GM12878 (cell line): ENCODE results near the gene MAPKBP1. TPM values are rescaled to one million over a fixed set of nuclear protein-coding genes. Genes with fewer than 3 reads are reported as not detected.
A peak's percentile ranks its signal among the peaks of the same experiment; 100 is the strongest.

Experiments used
- ATAC-seq: fragments of 200-7000 bp; cut with Tn5 transposase; 3 replicates; pipeline ENCODE4 v1.9.1; 2020; ENCODE audit warnings: mild to moderate bottlenecking, moderate library complexity
- BruUV-seq: library from RNA; stranded (reverse); fragments of 400-500 nt; replicated peaks from 2 replicates; lab custom pipeline; 2021; lab: Mats Ljungman, UMichigan
- CTCF ChIA-PET: fragments of 300-600 bp; sonication (Branson Sonifier 250); formaldehyde crosslinking; extraction: SDS; loops from one replicate; lab custom pipeline; 2021; ENCODE audit warnings: inconsistent platforms; lab: Yijun Ruan, JAX
- POLR2A ChIA-PET: fragments of 350-600 bp; formaldehyde crosslinking; extraction: SDS; loops from one replicate; lab custom pipeline; 2021; ENCODE audit warnings: inconsistent platforms; lab: Charles Lee
- RAD21 ChIA-PET: fragments of 300-600 bp; sonication (Branson Sonifier 250); formaldehyde crosslinking; loops from one replicate; lab custom pipeline; 2023; ENCODE audit warnings: antibody characterized with exemption; ENCODE audit not compliant: unreplicated experiment; lab: Charles Lee
- SMC1A ChIA-PET: fragments of 300-600 bp; sonication (Branson Sonifier 250); formaldehyde crosslinking; loops from one replicate; lab custom pipeline; 2023; ENCODE audit not compliant: unreplicated experiment, uncharacterized antibody; lab: Charles Lee
- DNase-seq: peaks from one replicate; pipeline ENCODE4 v3.0.0-alpha.2; 2011; ENCODE audit warnings: low read depth, low spot score
- FAIRE-seq: peaks from 3 replicates; lab custom pipeline; 2011; peaks lifted over from hg19 to GRCh38; lab: Jason Lieb, UNC
- H2AFZ ChIP-seq: 2 replicates; pipeline ENCODE4 v1.6.0; 2011; ENCODE audit warnings: low read depth, low read length, control low read depth; ENCODE audit not compliant: control insufficient read depth
- H3K27ac ChIP-seq: 2 replicates; pipeline ENCODE4 v1.5.1; 2011; ENCODE audit warnings: control low read depth; ENCODE audit not compliant: control insufficient read depth, insufficient read depth
- H3K27me3 ChIP-seq, 2 experiments: replicated peaks in 1 of 2; 2 replicates each; pipeline versions ENCODE4 v1.6.0 to v1.6.1; 2011; ENCODE audit warnings: low read length in 1 of 2; ENCODE audit not compliant: control insufficient read depth in 2 of 2, insufficient read depth in 2 of 2
- H3K36me3 ChIP-seq, 2 experiments: 2 replicates each; pipeline ENCODE4 v1.5.1; 2011; ENCODE audit warnings: low read length in 1 of 2; ENCODE audit not compliant: control insufficient read depth in 2 of 2, insufficient read depth in 2 of 2
- H3K4me1 ChIP-seq: 2 replicates; pipeline ENCODE4 v1.6.1; 2011; ENCODE audit warnings: mild to moderate bottlenecking, low read length, moderate library complexity, mixed read lengths; ENCODE audit not compliant: control insufficient read depth, insufficient read depth
- H3K4me2 ChIP-seq: 2 replicates; pipeline ENCODE4 v1.6.0; 2011; ENCODE audit warnings: control low read depth; ENCODE audit not compliant: control insufficient read depth, insufficient read depth
- H3K4me3 ChIP-seq: fragments of 200-600 bp; sonication (generic); 2 replicates; pipeline ENCODE4 v1.5.1; 2016
- H3K79me2 ChIP-seq: 2 replicates; pipeline ENCODE4 v1.6.0; 2011; ENCODE audit warnings: low read length; ENCODE audit not compliant: control insufficient read depth, insufficient read depth
- H3K9ac ChIP-seq: 2 replicates; pipeline ENCODE4 v1.8.0; 2011; ENCODE audit warnings: low read length, control low read depth, mixed read lengths; ENCODE audit not compliant: control insufficient read depth, insufficient read depth
- H3K9me3 ChIP-seq: replicated peaks from 3 replicates; pipeline ENCODE4 v1.5.1; 2011; ENCODE audit warnings: mild to moderate bottlenecking, low read length; ENCODE audit not compliant: control insufficient read depth, insufficient read depth
- H4K20me1 ChIP-seq: 2 replicates; pipeline ENCODE4 v1.6.0; 2011; ENCODE audit not compliant: control insufficient read depth, insufficient read depth
- IKZF1 ChIP-seq: fragments of 450-650 bp; conservative IDR thresholded peaks from 2 replicates; pipeline ENCODE4 v1.6.1; 2017; ENCODE audit warnings: antibody characterized with exemption, mild to moderate bottlenecking
- SMARCA5 ChIP-seq: fragments of 450-650 bp; IDR thresholded peaks from 2 replicates; pipeline ENCODE4 v1.6.1; 2017; ENCODE audit warnings: mild to moderate bottlenecking
- SUPT20H ChIP-seq: IDR thresholded peaks from 2 replicates; pipeline ENCODE4 v1.6.1; 2011; ENCODE audit warnings: low read depth, mild to moderate bottlenecking, low read length, moderate library complexity, borderline replicate concordance; ENCODE audit not compliant: control insufficient read depth
- ZNF384 ChIP-seq: IDR thresholded peaks from 2 replicates; pipeline ENCODE4 v1.6.1; 2012; ENCODE audit warnings: low read depth, mild to moderate bottlenecking, low read length, improper control_type of control experiment, borderline replicate concordance
- WGBS: methylation state at CpG from one replicate; pipeline ENCODE4 v1.1.6; 2016; ENCODE audit warnings: low lambda C conversion rate; ENCODE audit not compliant: insufficient replicate concordance, insufficient coverage; ENCODE audit errors: missing lambda C conversion rate; 5-methylcytosine and 5-hydroxymethylcytosine counted together
- in situ Hi-C: fragments of 300-500 bp; cut with MboI; formaldehyde crosslinking; loops from 9 replicates; pipeline ENCODE4 v1.14.3; 2018; ENCODE audit warnings: mixed read lengths
- intact Hi-C: fragments of 100-400 bp; cut with micrococcal nuclease; formaldehyde crosslinking; loops from one replicate; pipeline ENCODE4 v1.14.2; 2022; ENCODE audit not compliant: unreplicated experiment
- polyA plus RNA-seq, 11 experiments: library from polyadenylated mRNA; depleted of rRNA in 4 of 11; unstranded in 6 of 11; stranded (reverse) in 5 of 11; fragments of >200 nt; fragmentation: Nextera tagmentation in 4 of 11; fragmentation: Illumina TruSeq in 1 of 11; extraction: Ambion mirVana in 4 of 11; extraction: Trizol in 1 of 11; gene quantifications; 1 replicate in 1 of 11; 2 replicates in 10 of 11; pipeline versions ENCODE4 v1.2.1 to v1.2.3, GENCODE V29; 2011 to 2016; ENCODE audit warnings: inconsistent platforms in 2 of 11, missing spikeins in 2 of 11, low read depth in 1 of 11
- total RNA-seq, 4 experiments: library from RNA; depleted of rRNA in 3 of 4; stranded (reverse); fragments of >200 nt in 3 of 4; fragmentation: Illumina TruSeq in 1 of 4; extraction: Trizol in 1 of 4; gene quantifications; 2 replicates each; pipeline versions ENCODE4 v1.2.1 to v1.2.3, GENCODE V29; 2013 to 2021
- TF ChIP-seq, protein P1 (sequence below): IDR thresholded peaks from 2 replicates; pipeline ENCODE4 v1.6.1; 2012; ENCODE audit warnings: mild to moderate bottlenecking, low read depth, low read length
- TF ChIP-seq, protein P2 (sequence below): IDR thresholded peaks from 2 replicates; pipeline ENCODE4 v1.6.1; 2012; ENCODE audit warnings: low read depth, low read length, improper control_type of control experiment
- TF ChIP-seq, protein P3 (sequence below): IDR thresholded peaks from 2 replicates; pipeline ENCODE4 v1.6.1; 2012; ENCODE audit warnings: improper control_type of control experiment, low read depth, low read length; ENCODE audit not compliant: insufficient replicate concordance
- TF ChIP-seq, protein P4 (sequence below): fragments of 450-650 bp; formaldehyde crosslinking; IDR thresholded peaks from 2 replicates; pipeline ENCODE4 v1.4.0; 2022; ENCODE audit warnings: mild to moderate bottlenecking, moderate library complexity

MAPKBP1 gene
- total and polyA plus RNA-seq, 10 of the 15 experiments (the other 5 are each of a cell fraction or from before 2014, with no cell fraction given), result 0.44 to 19.0 (median 7.3) TPM

DNA sequence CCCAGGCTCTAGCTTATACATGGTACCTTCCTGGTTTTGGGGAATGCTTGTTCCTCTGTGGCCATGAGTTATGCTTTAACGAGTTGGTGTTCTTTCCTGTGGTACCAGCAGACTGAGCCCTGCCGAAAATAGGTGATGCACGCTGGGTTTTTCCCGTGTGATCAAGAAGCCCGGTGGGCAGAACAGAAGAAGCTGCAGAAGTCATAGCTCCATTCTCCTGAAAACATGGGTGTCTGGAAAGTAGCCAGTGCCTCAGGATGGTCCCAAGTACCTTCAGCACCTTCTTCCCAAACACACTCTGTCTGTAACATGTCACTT lies 25.2 kb downstream of the MAPKBP1 start:
- WGBS, result 3% methylated on average over 5 of the region's 5 CpGs
- H3K79me2 ChIP-seq, result peaks cover 5% of the 10 kb centered on the region
- DNase-seq, result peak; percentile 50
- no peaks in the 10 kb centered on the region for H4K20me1 ChIP-seq
- peak; percentile 62; the same call in 1 of the 3 replicates for ATAC-seq
- H3K27me3 ChIP-seq, result no peaks in the 10 kb centered on the region
- ChIA-PET SMC1A (interaction anchor here (0.6 to 5.9 kb wide), 7 partner anchors 9 to 26 kb away, joined by 3 to 72 read pairs (median 6); partner anchors contain the start of gene MAPKBP1), POLR2A (interaction anchor here (0.6 to 7.0 kb wide), 4 partner anchors 8 to 942 kb away, joined by 3 to 32 read pairs (median 5); partner anchors contain the start of gene MAPKBP1), CTCF (interaction anchor here (0.7 to 5.7 kb wide), 4 partner anchors 10 to 25 kb away, joined by 3 to 66 read pairs (median 4); partner anchors contain the start of gene MAPKBP1), RAD21 (interaction anchor here (0.9 to 2.7 kb wide), 6 partner anchors 11 to 26 kb away, joined by 3 to 41 read pairs (median 4); partner anchors contain the start of gene MAPKBP1)
- FAIRE-seq, result peak; percentile 74
- H3K36me3 ChIP-seq, result peaks cover 0 to 4% of the 10 kb centered on the region in 2 experiments; a peak in 2 of 4 replicates
- BruUV-seq, result no TSS peak
- intact Hi-C loops, result no loop called here
- H3K9ac ChIP-seq, result 0 out of 2 replicates have a peak overlapping the region, but pooled peaks have one; percentile 29
- H2AFZ ChIP-seq, result peak overlapping the region; percentile 30; the same call in 1 of the 2 replicates
- in situ Hi-C loops, result no loop called here
- H3K27ac ChIP-seq, result 0 out of 2 replicates have a peak overlapping the region, but pooled peaks have one; percentile 3
- H3K4me3 ChIP-seq, result no peak overlapping the region
- peak overlapping the region; percentile 34; the same call in 1 of the 2 replicates for H3K4me2 ChIP-seq
- no peaks in the 10 kb centered on the region; the same call in 2 of the 3 replicates for H3K9me3 ChIP-seq
- peaks cover 26% of the 10 kb centered on the region for H3K4me1 ChIP-seq
- TF ChIP-seq ZNF384 (no peak), IKZF1 (0 out of 2 replicates have a peak, but pooled peaks have one; percentile 22), SMARCA5 (no peak), SUPT20H (no peak)
- TF ChIP-seq, protein P1, sequence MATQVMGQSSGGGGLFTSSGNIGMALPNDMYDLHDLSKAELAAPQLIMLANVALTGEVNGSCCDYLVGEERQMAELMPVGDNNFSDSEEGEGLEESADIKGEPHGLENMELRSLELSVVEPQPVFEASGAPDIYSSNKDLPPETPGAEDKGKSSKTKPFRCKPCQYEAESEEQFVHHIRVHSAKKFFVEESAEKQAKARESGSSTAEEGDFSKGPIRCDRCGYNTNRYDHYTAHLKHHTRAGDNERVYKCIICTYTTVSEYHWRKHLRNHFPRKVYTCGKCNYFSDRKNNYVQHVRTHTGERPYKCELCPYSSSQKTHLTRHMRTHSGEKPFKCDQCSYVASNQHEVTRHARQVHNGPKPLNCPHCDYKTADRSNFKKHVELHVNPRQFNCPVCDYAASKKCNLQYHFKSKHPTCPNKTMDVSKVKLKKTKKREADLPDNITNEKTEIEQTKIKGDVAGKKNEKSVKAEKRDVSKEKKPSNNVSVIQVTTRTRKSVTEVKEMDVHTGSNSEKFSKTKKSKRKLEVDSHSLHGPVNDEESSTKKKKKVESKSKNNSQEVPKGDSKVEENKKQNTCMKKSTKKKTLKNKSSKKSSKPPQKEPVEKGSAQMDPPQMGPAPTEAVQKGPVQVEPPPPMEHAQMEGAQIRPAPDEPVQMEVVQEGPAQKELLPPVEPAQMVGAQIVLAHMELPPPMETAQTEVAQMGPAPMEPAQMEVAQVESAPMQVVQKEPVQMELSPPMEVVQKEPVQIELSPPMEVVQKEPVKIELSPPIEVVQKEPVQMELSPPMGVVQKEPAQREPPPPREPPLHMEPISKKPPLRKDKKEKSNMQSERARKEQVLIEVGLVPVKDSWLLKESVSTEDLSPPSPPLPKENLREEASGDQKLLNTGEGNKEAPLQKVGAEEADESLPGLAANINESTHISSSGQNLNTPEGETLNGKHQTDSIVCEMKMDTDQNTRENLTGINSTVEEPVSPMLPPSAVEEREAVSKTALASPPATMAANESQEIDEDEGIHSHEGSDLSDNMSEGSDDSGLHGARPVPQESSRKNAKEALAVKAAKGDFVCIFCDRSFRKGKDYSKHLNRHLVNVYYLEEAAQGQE, result no peak
- TF ChIP-seq, protein P2, sequence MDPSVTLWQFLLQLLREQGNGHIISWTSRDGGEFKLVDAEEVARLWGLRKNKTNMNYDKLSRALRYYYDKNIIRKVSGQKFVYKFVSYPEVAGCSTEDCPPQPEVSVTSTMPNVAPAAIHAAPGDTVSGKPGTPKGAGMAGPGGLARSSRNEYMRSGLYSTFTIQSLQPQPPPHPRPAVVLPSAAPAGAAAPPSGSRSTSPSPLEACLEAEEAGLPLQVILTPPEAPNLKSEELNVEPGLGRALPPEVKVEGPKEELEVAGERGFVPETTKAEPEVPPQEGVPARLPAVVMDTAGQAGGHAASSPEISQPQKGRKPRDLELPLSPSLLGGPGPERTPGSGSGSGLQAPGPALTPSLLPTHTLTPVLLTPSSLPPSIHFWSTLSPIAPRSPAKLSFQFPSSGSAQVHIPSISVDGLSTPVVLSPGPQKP, result no peak
- TF ChIP-seq, protein P3, sequence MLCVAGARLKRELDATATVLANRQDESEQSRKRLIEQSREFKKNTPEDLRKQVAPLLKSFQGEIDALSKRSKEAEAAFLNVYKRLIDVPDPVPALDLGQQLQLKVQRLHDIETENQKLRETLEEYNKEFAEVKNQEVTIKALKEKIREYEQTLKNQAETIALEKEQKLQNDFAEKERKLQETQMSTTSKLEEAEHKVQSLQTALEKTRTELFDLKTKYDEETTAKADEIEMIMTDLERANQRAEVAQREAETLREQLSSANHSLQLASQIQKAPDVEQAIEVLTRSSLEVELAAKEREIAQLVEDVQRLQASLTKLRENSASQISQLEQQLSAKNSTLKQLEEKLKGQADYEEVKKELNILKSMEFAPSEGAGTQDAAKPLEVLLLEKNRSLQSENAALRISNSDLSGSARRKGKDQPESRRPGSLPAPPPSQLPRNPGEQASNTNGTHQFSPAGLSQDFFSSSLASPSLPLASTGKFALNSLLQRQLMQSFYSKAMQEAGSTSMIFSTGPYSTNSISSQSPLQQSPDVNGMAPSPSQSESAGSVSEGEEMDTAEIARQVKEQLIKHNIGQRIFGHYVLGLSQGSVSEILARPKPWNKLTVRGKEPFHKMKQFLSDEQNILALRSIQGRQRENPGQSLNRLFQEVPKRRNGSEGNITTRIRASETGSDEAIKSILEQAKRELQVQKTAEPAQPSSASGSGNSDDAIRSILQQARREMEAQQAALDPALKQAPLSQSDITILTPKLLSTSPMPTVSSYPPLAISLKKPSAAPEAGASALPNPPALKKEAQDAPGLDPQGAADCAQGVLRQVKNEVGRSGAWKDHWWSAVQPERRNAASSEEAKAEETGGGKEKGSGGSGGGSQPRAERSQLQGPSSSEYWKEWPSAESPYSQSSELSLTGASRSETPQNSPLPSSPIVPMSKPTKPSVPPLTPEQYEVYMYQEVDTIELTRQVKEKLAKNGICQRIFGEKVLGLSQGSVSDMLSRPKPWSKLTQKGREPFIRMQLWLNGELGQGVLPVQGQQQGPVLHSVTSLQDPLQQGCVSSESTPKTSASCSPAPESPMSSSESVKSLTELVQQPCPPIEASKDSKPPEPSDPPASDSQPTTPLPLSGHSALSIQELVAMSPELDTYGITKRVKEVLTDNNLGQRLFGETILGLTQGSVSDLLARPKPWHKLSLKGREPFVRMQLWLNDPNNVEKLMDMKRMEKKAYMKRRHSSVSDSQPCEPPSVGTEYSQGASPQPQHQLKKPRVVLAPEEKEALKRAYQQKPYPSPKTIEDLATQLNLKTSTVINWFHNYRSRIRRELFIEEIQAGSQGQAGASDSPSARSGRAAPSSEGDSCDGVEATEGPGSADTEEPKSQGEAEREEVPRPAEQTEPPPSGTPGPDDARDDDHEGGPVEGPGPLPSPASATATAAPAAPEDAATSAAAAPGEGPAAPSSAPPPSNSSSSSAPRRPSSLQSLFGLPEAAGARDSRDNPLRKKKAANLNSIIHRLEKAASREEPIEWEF, result no peak
- TF ChIP-seq, protein P4, sequence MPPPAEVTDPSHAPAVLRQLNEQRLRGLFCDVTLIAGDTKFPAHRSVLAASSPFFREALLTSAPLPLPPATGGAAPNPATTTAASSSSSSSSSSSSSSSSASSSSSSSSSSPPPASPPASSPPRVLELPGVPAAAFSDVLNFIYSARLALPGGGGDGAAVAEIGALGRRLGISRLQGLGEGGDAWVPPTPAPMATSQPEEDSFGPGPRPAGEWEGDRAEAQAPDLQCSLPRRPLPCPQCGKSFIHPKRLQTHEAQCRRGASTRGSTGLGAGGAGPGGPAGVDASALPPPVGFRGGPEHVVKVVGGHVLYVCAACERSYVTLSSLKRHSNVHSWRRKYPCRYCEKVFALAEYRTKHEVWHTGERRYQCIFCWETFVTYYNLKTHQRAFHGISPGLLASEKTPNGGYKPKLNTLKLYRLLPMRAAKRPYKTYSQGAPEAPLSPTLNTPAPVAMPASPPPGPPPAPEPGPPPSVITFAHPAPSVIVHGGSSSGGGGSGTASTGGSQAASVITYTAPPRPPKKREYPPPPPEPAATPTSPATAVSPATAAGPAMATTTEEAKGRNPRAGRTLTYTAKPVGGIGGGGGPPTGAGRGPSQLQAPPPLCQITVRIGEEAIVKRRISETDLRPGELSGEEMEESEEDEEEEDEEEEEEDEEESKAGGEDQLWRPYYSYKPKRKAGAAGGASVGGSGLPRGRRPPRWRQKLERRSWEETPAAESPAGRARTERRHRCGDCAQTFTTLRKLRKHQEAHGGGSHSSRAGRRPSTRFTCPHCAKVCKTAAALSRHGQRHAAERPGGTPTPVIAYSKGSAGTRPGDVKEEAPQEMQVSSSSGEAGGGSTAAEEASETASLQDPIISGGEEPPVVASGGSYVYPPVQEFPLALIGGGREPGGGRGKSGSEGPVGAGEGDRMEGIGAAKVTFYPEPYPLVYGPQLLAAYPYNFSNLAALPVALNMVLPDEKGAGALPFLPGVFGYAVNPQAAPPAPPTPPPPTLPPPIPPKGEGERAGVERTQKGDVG, result no peak
